ENCODE results near the gene ANAPC7.
"Not testable (repeated sequence)": the region's sequence is repeated elsewhere in the genome, so short reads cannot be mapped to it uniquely, and the experiment has no call there.

ANAPC7 gene

GRCh38 chr12:110345963-110346362 lies 57.5 kb downstream of the ANAPC7 start:
- peaks cover 58% of the 10 kb centered on the region for H3K36me3 Mint-ChIP-seq (ENCODE audit: low read depth)
- no peak overlapping the region for H3K4me3 Mint-ChIP-seq
- H3K27ac Mint-ChIP-seq, result no peak overlapping the region
- no peaks in the 10 kb centered on the region for H3K9me3 Mint-ChIP-seq
- peaks cover 29% of the 10 kb centered on the region for H3K4me1 Mint-ChIP-seq (ENCODE audit: low read depth)
- H3K27me3 Mint-ChIP-seq (ENCODE audit: low read depth), result no peaks in the 10 kb centered on the region

- no peaks in the 10 kb centered on the region for H3K9me3 Mint-ChIP-seq
- H3K27me3 Mint-ChIP-seq (ENCODE audit: low read depth), result no peaks in the 10 kb centered on the region
- H3K4me3 Mint-ChIP-seq, result no peak overlapping the region
- H3K27ac Mint-ChIP-seq, result no peak overlapping the region
- H3K36me3 Mint-ChIP-seq (ENCODE audit: low read depth), result peaks cover 56% of the 10 kb centered on the region
- peaks cover 26% of the 10 kb centered on the region for H3K4me1 Mint-ChIP-seq (ENCODE audit: low read depth)
These were observed 58.3 kb downstream of the ANAPC7 start for GRCh38 chr12:110345176-110345661.

GRCh38 chr12:110344657-110345056 lies 58.9 kb downstream of the ANAPC7 start:
- Mint-ChIP-seq H3K4me1 (ENCODE audit: low read depth) (peaks cover 20% of the 10 kb centered on the region), H3K9me3 (no peaks in the 10 kb centered on the region), H3K27me3 (ENCODE audit: low read depth) (no peaks in the 10 kb centered on the region), H3K36me3 (ENCODE audit: low read depth) (peaks cover 60% of the 10 kb centered on the region), H3K4me3 (no peak overlapping the region), H3K27ac (no peak overlapping the region)

GRCh38 chr12:110343736-110344555 lies 59.6 kb downstream of the ANAPC7 start:
- Mint-ChIP-seq H3K27ac (no peak overlapping the region), H3K4me3 (no peak overlapping the region), H3K9me3 (no peaks in the 10 kb centered on the region), H3K27me3 (ENCODE audit: low read depth) (no peaks in the 10 kb centered on the region), H3K36me3 (ENCODE audit: low read depth) (peaks cover 63% of the 10 kb centered on the region), H3K4me1 (ENCODE audit: low read depth) (peaks cover 13% of the 10 kb centered on the region)

- no peak overlapping the region for H3K27ac Mint-ChIP-seq
- H3K4me3 Mint-ChIP-seq, result no peak overlapping the region
- peaks cover 66% of the 10 kb centered on the region for H3K36me3 Mint-ChIP-seq (ENCODE audit: low read depth)
These were observed 60.4 kb downstream of the ANAPC7 start for GRCh38 chr12:110343114-110343513.

GRCh38 chr12:110342157-110342556 lies 61.4 kb downstream of the ANAPC7 start:
- H3K27me3 Mint-ChIP-seq (ENCODE audit: low read depth), result no peaks in the 10 kb centered on the region
- no peak overlapping the region for H3K27ac Mint-ChIP-seq
- peaks cover 2% of the 10 kb centered on the region for H3K4me1 Mint-ChIP-seq (ENCODE audit: low read depth)
- H3K36me3 Mint-ChIP-seq (ENCODE audit: low read depth), result peaks cover 64% of the 10 kb centered on the region
- H3K4me3 Mint-ChIP-seq, result no peak overlapping the region
- H3K9me3 Mint-ChIP-seq, result no peaks in the 10 kb centered on the region

More at GRCh38 chr12:110343114-110343513, 60.4 kb downstream of the ANAPC7 start:
- Mint-ChIP-seq H3K9me3 (no peaks in the 10 kb centered on the region), H3K27me3 (ENCODE audit: low read depth) (no peaks in the 10 kb centered on the region), H3K4me1 (ENCODE audit: low read depth) (peaks cover 6% of the 10 kb centered on the region)

GRCh38 chr12:110340706-110341105 lies 62.8 kb downstream of the ANAPC7 start:
- H3K27ac Mint-ChIP-seq, result no peak overlapping the region
- H3K9me3 Mint-ChIP-seq, result no peaks in the 10 kb centered on the region
- no peaks in the 10 kb centered on the region for H3K27me3 Mint-ChIP-seq (ENCODE audit: low read depth)
- H3K36me3 Mint-ChIP-seq (ENCODE audit: low read depth), result peaks cover 62% of the 10 kb centered on the region
- H3K4me1 Mint-ChIP-seq (ENCODE audit: low read depth), result no peaks in the 10 kb centered on the region
- no peak overlapping the region for H3K4me3 Mint-ChIP-seq

GRCh38 chr12:110340261-110340660 lies 63.2 kb downstream of the ANAPC7 start:
- H3K9me3 Mint-ChIP-seq; H3K27me3 Mint-ChIP-seq (ENCODE audit: low read depth); H3K4me3 Mint-ChIP-seq; H3K4me1 Mint-ChIP-seq (ENCODE audit: low read depth); H3K27ac Mint-ChIP-seq: not testable (repeated sequence)
- peaks cover 64% of the 10 kb centered on the region for H3K36me3 Mint-ChIP-seq (ENCODE audit: low read depth)

- no peak overlapping the region for H3K4me3 Mint-ChIP-seq
- no peaks in the 10 kb centered on the region for H3K9me3 Mint-ChIP-seq
- H3K36me3 Mint-ChIP-seq (ENCODE audit: low read depth), result peaks cover 62% of the 10 kb centered on the region
- H3K27ac Mint-ChIP-seq, result no peak overlapping the region
- no peaks in the 10 kb centered on the region for H3K4me1 Mint-ChIP-seq (ENCODE audit: low read depth)
- no peaks in the 10 kb centered on the region for H3K27me3 Mint-ChIP-seq (ENCODE audit: low read depth)
These were observed 64.1 kb downstream of the ANAPC7 start for GRCh38 chr12:110339184-110339952.

- Mint-ChIP-seq H3K27ac (peak overlapping the region; percentile 66), H3K36me3 (ENCODE audit: low read depth) (peaks cover 61% of the 10 kb centered on the region), H3K4me3 (no peak overlapping the region)
These were observed 64.8 kb downstream of the ANAPC7 start for GRCh38 chr12:110338754-110339153.

GRCh38 chr12:110337912-110338710 lies 65.4 kb downstream of the ANAPC7 start:
- H3K9me3 Mint-ChIP-seq, result no peaks in the 10 kb centered on the region
- H3K4me1 Mint-ChIP-seq (ENCODE audit: low read depth), result peaks cover 1% of the 10 kb centered on the region
- H3K4me3 Mint-ChIP-seq, result no peak overlapping the region
- H3K27me3 Mint-ChIP-seq (ENCODE audit: low read depth), result no peaks in the 10 kb centered on the region
- H3K36me3 Mint-ChIP-seq (ENCODE audit: low read depth), result peaks cover 60% of the 10 kb centered on the region
- H3K27ac Mint-ChIP-seq, result no peak overlapping the region

More at GRCh38 chr12:110338754-110339153, 64.8 kb downstream of the ANAPC7 start:
- peaks cover 1% of the 10 kb centered on the region for H3K4me1 Mint-ChIP-seq (ENCODE audit: low read depth)
- H3K27me3 Mint-ChIP-seq (ENCODE audit: low read depth), result no peaks in the 10 kb centered on the region
- H3K9me3 Mint-ChIP-seq, result no peaks in the 10 kb centered on the region

- no peak overlapping the region for H3K4me3 Mint-ChIP-seq
- H3K4me1 Mint-ChIP-seq (ENCODE audit: low read depth), result peaks cover 6% of the 10 kb centered on the region
- no peak overlapping the region for H3K27ac Mint-ChIP-seq
- H3K9me3 Mint-ChIP-seq, result no peaks in the 10 kb centered on the region
- H3K36me3 Mint-ChIP-seq (ENCODE audit: low read depth), result peaks cover 57% of the 10 kb centered on the region
- H3K27me3 Mint-ChIP-seq (ENCODE audit: low read depth), result no peaks in the 10 kb centered on the region
These were observed 67.9 kb downstream of the ANAPC7 start for GRCh38 chr12:110335481-110336045.

- H3K36me3 Mint-ChIP-seq (ENCODE audit: low read depth), result peaks cover 51% of the 10 kb centered on the region
- H3K4me1 Mint-ChIP-seq (ENCODE audit: low read depth), result peaks cover 12% of the 10 kb centered on the region
- no peaks in the 10 kb centered on the region for H3K9me3 Mint-ChIP-seq
- H3K27me3 Mint-ChIP-seq (ENCODE audit: low read depth), result no peaks in the 10 kb centered on the region
- no peak overlapping the region for H3K4me3 Mint-ChIP-seq
- H3K27ac Mint-ChIP-seq, result no peak overlapping the region
These were observed 70.3 kb downstream of the ANAPC7 start for GRCh38 chr12:110333201-110333600.

- Mint-ChIP-seq H3K27ac (no peak overlapping the region), H3K27me3 (ENCODE audit: low read depth) (no peaks in the 10 kb centered on the region), H3K4me3 (no peak overlapping the region), H3K4me1 (ENCODE audit: low read depth) (peaks cover 15% of the 10 kb centered on the region), H3K36me3 (ENCODE audit: low read depth) (peaks cover 55% of the 10 kb centered on the region), H3K9me3 (no peaks in the 10 kb centered on the region)
These were observed 73.0 kb downstream of the ANAPC7 start for GRCh38 chr12:110330544-110330943.
